DMS 273 (cell line): ENCODE results near the gene PNMA8B.
"Not testable (repeated sequence)": the region's sequence is repeated elsewhere in the genome, so short reads cannot be mapped to it uniquely, and the experiment has no call there.

Experiments used
- DNase-seq: peaks from one replicate; lab custom pipeline; 2025; ENCODE audit not compliant: unreplicated experiment; lab: John Stamatoyannopoulos, UW

PNMA8B gene, protein sequence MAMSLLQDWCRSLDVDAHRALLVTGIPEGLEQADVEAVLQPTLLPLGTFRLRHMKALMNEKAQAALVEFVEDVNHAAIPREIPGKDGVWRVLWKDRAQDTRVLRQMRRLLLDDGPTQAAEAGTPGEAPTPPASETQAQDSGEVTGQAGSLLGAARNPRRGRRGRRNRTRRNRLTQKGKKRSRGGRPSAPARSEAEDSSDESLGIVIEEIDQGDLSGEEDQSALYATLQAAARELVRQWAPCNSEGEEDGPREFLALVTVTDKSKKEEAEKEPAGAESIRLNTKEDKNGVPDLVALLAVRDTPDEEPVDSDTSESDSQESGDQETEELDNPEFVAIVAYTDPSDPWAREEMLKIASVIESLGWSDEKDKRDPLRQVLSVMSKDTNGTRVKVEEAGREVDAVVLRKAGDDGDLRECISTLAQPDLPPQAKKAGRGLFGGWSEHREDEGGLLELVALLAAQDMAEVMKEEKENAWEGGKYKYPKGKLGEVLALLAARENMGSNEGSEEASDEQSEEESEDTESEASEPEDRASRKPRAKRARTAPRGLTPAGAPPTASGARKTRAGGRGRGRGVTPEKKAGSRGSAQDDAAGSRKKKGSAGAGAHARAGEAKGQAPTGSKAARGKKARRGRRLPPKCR

DNA sequence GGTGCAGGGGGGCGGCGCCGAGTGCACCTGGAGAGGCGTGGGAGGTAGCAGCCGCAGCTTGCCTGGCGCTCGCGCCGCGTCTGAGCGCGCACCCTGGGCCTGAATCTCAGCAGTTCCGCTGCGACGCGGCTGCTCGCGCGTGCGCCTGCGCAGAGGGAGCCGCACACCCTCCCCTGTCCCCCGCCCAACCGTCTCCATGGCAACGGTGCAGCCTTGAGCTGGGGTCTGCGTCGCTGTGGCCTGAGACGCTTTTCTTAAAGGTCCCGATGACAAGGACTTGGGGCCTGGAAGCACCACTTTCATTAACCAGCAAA is at the start of gene PNMA8B:
Gene PNMA8B, minus strand, starts transcription at position 82 of the 314 bp plus-strand sequence. CDS start 402 bp downstream, outside the sequence.
- DNase-seq, result peak; percentile 91

DNA sequence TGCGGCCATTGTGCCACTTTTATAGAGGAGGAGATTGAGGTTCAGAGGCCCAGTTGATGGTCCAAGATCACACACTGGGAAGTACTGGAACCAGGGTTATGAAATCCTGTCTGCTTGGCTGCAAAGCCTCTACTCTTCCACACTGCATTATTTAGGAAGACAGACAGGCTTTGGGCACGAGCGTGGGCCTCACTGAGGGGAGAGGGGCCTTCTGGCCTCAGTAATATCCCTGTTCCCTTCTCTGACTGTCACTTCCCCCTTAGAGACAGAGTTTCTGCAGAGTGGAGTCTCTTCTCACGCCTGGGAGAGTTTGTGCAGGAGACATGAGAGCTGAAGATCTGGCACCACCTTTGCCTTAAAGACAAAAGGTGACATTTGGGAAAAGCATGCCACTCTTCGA is 49.0 kb upstream of the PNMA8B start:
- no peak for DNase-seq

DNA sequence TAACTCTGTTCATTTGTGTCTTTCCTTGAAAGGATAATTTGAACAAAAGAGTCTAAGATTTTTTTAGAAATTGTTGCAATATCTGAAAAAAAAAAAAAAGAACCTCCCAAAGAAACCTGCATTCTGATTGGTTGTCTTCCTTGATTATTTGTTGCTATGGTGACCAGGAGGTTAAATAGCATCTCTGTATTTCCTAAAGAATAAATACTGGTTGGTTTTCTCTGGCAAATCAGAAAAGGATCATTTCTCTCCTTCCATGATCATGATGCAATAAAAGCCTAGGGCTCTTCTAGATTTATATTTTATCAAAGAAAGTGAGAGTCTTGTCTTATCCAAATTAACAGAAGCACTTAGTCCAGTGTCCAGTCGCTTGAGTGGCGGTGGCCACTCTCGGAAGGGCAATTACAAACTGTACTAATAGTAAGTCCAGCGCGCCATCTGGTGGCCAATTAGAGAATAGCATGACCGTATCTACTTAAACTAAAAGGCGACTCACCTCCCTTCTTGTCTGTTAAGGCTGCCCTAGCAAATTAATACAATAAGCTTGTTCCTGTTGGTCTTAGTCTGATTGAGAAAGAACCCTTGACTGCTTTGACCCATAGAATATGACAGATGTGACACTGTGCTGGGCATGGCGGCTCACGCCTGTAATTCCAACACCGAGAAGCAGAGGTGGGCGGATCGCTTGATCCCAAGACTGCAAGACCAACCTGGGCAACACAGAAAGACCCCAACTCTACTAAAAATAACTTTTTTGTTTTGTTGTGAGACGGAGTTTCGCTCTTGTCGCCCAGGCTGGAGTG is 47.0 kb upstream of the PNMA8B start:
- DNase-seq, result peak; percentile 95

DNA sequence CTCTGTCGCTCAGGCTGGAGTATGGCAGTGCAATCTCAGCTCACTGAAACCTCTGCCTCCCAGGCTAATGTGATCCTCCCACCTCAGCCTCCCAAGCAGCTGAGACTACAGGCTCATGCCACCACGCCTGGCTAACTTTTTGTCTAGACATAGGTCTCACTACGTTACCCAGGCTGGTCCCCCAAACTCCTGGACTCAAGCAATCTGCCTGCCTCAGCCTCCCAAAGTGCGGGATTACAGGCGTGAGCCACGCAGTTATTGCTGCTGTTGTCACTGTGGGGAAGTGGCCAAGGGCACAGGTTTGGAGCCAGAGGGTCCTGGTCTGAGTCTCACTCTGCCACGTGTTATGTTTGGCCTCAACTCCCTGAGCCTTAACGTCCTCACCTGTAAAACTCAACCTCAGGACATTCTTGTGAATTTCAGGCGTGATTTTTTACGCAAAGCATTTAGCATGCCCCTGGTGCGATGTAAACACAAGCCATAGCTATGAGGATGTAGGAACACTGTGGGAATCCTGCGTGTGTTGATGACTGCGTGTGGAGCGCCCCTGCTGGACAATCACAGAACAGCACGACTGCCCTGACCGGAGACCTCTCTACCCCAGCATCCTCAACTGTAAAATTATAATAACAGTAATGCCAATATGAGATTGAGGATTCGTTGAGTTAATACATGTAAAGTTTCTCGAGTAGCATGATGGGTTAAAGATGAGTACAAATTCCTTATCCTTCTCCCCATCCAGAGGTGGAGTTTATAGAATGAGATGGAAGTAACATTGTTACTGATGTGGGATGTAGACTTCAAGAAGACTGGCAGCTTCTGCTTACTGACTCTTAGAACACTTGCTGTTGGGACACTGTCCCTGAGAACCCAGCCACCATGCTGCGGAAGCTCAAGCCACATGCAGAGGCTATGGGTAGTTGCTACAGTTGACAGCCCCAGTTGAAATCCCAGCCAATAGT is 41.8 kb upstream of the PNMA8B start:
- DNase-seq, result peak; percentile 69

DNA sequence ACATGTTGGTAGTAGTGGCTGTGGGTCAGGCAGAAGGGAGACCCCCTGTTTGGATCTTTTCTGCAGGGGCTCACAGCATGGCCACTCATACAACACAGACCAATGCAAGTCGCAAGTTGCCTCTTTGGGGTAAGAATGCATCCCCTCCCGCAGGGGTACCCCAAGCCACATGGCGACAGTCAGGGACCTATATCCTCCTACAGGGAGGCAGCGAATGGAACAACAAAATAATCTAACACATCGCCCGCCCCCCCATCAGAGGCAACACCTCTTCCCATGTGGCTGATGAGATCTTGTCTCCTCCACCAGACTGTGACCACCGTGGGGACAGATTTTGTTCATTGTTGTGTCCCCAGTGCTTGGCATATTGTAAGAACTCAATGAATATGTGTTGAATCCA is 40.7 kb upstream of the PNMA8B start:
- DNase-seq, result no peak

DNA sequence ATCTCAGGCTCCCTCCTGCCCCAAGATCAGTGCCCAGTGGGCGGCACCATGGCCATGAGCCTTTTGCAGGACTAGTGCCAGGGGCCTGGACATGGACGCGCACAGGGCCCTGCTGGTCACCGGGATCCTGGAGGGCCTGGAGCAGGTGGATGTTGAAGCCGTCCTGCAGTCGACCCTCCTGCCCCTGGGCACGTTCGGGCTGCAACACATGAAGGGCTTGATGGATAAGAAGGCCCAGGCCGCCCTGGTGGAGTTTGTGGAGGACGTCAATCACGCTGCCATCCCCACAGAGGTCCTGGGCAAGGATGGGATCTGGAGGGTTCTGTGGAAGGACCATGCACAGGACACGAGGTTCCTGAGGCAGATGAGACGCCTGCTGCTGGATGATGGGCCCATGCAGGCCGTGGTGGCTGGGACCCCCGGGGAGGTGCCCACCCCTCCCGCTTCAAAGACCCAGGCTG is 38.0 kb upstream of the PNMA8B start:
- no peak for DNase-seq

DNA sequence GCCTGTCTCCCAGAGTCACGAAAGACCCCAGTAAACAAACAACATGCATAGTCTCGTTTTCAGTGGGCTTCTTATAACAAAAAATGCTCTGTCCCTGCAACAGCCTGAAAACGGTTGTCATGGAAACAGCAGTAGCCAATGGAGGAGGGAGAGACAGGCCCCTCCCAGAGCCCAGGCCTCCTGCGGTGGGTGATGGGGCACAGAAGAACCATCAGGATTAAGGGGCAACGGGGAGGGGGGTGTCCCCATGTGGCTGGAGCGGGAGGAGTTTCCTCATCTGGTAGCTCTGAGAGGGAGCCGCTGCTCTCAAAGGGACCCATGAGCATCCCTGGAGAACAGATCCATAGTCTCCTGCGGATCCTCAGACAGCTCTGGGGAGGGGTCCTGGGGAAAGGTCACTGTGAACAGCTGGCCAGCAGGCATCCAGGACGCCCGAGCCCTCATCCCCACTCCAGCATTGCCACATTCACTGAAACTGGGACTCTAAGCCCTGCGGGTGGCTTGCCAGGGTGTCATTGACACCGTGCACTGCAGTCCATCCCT is 37.5 kb upstream of the PNMA8B start:
- peak; percentile 47 for DNase-seq

DNA sequence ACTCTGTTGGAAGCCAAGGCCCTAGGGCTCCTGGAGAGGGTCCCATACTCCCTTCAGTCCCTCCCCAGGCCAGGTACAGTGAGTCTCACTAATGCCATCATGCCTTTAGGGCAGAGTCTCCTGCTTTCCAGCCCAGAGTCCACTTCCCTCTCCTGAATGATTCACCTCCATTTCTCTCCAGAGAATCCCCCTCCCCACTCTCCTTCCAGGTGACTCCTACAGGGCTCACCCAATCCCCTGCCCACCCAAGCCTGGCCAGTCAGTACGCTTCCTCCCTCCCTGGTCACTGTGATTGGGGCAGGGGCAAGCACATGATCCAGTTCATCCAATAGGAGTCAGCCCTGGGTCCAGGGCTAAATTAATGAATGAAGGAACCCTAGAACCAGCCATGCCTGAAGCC is 35.0 kb upstream of the PNMA8B start:
- peak; percentile 41 for DNase-seq

DNA sequence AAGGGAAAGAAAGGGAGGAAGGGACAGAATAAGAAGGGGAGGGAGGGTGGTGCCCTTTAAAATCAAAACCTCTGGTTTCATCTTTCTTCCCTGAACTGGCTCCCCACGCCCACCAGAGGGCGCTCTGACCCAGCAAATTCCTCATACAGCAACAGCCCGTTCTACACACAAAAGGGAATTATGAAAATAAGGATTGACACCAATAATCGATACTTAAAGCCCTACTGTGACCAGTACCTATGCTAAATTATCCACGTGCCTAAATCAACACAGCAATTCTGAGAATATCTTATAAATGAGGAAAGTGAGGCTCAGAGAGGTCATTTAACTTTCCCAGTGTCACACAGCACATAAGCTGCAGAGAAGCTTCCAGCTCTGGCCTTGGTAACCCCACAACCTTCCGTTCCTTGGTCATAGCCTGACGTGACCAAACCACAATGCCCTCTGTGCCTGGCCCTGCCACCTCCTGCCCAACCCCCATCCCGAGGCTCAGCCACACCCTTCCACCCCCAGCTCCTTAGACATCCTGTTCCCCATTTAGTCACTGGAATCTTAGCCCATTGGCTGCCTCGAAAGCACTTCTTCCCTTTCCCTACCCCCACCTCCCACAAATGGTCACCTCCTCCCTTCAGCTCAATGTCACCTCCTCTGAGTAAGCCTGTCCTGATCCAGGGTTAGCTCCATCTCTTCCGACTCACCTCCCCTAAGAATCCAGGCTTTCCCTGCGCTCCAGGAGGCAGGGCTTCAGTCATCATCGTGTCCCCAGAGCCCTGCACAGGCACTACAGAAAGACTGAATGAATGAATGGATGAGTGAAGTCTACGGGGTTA is 34.2 kb upstream of the PNMA8B start:
- peak; percentile 80 for DNase-seq

DNA sequence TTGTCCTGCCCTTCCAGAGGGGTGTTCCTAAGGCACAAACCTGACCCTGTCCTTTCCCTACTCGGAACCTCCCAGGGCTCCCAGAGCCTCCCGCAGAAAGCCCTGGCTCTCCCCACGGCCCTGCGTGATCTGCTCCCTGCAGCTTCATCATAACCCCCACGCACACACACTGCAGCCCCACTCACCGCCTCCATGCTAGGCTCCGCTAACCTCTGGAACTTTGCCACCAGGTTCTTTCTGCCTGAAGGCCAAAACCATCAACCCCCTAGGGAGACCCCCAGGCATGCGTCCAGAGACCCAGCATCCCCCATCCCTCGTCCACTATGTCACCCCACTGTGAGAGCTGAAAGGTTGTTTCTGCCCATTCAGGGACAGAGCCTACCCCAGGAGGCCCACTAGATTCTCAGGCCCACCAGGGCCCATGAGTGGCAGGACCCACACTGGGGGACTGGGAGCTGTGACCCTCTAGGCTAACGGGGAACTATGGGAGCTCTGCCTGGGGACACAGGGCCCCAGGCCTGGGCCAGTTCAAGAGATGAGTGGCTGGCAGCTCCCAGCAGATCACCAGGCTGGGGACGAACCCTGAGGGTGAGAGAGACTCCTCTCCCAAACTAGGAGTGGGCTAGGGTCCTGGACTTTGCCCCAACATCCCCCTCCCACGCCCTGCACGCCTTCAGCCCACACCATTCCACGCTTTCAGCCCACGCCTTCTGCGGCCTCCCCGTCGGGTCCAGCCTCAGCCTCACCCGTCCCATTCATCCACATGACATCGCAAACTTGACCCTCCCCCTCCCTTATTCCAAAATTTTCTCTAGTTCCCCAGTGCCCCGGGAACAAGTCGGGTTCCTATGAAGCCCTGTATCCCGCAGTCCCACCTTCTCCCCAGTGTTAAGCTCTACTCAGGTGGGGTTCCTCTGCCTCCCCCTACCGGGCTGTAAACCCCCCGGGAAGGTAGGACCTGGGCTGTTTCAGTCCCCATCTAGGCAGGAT is 33.2 kb upstream of the PNMA8B start:
- DNase-seq, result no peak

DNA sequence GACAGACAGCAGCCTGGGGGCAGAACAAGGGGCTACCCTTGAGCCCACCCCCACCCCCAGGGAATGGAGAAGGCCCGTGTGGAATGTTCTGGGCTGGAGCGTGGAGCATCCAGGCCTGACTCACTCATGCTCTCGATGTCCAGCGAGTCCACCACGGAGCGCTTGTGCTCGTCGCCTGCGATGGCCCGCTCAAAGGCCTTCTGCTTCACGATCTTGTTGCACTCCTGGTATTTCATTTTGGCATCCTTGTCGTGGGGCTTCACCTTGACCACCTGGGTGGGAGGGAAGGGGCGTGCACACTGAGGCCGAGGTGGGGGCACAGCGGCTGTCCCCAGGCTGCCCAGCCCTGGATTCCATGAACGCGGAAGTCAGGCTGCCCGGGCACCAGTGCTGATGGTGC is 31.1 kb upstream of the PNMA8B start:
- DNase-seq, result not testable (repeated sequence)

DNA sequence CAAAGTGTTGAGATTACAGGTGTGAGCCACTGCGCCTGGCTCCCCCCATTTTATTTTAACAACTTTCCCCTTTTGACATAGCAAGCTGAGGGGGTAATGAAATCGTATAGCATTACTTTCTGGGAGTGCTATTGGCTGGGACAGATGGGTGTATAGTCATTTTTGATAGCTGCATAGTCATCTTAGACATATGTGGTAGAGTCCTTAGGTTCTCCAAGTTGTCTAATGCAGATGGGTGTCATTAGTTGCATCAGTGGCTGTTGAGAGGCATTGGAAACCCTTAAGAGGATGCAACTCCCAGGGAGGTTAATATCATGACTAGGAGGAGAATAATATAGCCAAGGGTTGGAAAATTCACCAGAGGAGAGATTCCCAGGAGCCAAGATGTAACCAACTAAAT is 28.6 kb upstream of the PNMA8B start:
- DNase-seq, result no peak

DNA sequence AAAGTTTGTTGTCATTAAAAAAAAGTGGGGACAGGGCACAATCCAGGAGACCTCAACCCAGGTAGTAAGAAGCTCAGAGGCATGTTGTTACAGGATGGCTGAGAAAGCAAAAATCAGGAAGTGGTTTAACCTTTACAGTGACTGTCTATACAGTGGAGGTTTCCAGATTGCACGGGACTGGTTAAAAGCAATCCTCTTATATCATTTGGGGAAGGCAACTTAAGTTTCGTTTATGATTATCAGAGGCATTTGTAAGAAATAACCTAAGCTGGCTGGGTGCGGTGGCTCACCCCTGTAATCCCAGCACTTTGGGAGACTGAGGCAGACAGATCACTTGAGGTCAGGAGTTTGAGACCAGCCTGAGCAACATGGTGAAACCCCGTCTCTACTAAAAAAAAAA is 27.3 kb upstream of the PNMA8B start:
- DNase-seq, result not testable (repeated sequence)

DNA sequence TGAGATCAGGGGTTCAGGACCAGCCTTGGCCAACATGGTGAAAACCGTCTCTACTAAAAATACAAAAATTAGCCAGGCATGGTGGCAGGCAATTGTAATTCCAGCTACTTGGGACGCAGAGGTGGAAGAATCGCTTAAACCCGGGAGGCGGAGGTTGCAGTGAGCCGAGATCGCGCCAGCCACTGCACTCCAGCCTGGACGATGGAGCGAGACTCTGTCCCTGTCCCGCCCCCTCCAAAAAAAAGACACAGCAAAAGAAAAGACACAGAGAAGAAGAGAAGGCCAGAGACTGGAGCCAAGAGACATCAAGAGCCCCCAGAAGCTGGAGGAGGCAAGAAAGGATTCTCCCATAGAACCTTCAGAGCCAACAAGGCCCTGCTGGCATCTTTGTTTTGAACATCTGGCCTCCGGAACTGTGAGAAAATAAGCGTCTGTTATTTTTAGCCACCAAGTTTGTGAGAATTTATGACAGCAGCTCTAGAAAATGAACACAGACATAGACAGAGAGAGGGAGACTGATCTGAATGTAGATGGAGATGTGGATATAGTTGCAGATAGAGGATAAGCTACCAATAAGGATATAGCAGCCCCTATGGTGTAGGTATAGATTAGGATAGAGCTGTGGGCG is 25.7 kb upstream of the PNMA8B start:
- peak; percentile 45 for DNase-seq

DNA sequence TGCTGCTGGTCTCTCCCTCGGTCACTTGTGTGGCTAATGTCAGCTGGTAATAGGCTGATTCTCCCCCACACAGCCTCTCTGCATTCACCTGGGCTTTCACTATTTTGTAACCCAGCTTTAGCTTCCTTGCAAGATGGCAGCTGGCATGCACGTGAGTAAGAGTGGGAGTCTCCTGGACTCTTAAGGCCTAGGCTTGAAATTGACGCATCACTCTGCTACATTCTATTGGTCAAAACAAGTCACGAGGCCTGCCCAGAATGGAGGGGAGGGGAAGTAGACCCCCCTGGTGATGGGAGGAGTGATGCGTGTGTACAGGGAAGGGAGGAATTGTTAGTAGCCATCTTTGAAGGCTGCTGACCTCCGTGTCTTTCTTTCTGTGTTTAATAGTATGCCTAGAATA is 24.9 kb upstream of the PNMA8B start:
- DNase-seq, result no peak

DNA sequence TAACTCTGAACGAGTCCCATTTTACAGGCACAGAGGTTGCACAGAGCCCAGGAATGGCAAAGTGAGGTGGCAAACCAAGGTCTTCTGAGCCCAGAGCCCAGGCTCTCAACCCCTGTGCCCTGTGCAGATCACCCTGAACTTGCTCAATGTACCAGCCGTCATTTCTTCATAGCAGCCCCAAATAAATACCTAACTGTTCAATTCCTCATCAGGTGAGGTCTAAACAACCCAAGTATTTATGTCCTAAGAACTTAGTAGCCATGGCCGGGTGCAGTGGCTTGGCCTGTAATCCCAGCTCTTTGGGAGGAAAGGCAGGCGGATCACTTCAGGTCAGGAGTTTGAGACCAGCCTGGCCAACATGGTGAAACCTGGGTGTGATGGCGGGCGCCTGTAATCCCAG is 21.8 kb upstream of the PNMA8B start:
- DNase-seq, result no peak

DNA sequence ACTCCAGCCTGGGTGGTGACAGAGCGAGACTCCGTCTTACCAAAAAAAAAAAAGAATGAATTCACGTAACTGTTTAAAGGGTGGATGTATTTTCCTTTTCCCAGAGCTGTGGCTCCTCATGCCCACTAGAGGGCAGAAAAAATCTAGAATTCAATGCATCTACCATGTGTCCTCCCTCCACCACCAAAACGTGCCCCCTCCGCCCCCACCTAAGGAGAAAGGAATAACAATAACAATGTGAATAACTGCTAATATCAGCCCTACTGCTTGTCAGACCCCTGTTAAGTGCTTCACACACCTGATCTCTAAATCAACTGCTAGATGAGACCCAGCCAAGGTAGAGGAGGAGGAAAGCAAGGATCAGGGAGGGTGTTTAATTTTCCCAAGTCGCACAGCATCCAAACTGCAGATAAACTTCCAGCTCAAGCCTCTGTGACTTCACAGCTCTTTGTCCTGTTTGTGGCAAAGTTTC is 20.2 kb upstream of the PNMA8B start:
- peak; percentile 84 for DNase-seq

DNA sequence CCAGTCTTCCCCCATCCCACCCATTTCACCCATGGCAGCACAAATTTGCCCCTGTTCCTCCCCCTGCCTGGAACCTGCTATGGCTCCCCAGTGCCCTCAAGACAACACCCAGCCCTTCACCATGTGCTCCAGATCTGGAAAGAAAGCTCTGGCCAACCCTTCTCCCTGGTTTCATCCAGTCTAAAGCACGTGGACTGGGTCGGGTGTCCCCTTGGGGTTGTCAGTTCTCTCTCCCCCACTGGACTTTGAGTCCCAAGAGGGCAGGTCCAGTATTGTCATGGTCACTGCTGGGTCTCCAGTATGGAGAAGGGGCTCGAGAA is 19.6 kb upstream of the PNMA8B start:
- no peak for DNase-seq
